ENCODE measurements around the gene CPNE5.

The CPNE5 gene

GRCh38 chr6:36738108-36738507 lies 101.1 kb downstream of the CPNE5 start:
- ChIA-PET POLR2A (no interaction called here), CTCF (no interaction called here)
- DNase-seq (ENCODE audit: extremely low spot score), result no peak
- no peak for TF ChIP-seq FOXA1 (IDR thresholded peaks at IDR 0.05)

GRCh38 chr6:36737043-36737785 lies 102.0 kb downstream of the CPNE5 start:
- ChIA-PET POLR2A (no interaction called here), CTCF (no interaction called here)
- no peak for TF ChIP-seq LEF1 (IDR thresholded peaks at IDR 0.05; ENCODE audit: borderline replicate concordance)
- no peak for TF ChIP-seq FOXA1 (IDR thresholded peaks at IDR 0.05)
- no peak for TF ChIP-seq L3MBTL2 (conservative IDR thresholded peaks at IDR 0.05)
- TF ChIP-seq ARNT (IDR thresholded peaks at IDR 0.05), result no peak
- no peak for TF ChIP-seq FOXM1 (IDR thresholded peaks at IDR 0.05; ENCODE audit: borderline replicate concordance)
- TF ChIP-seq SP1 (IDR thresholded peaks at IDR 0.05), result no peak
- no peak for TF ChIP-seq ZNF384 (IDR thresholded peaks at IDR 0.05)
- no peak for TF ChIP-seq NFRKB (IDR thresholded peaks at IDR 0.05)
- TF ChIP-seq CTBP1 (IDR thresholded peaks at IDR 0.05; ENCODE audit: borderline replicate concordance), result no peak
- no peak for TF ChIP-seq ELF4 (IDR thresholded peaks at IDR 0.05)
- no peak for TF ChIP-seq TARDBP (IDR thresholded peaks at IDR 0.05)
- TF ChIP-seq FOXK2 (IDR thresholded peaks at IDR 0.05), result no peak
- no peak for TF ChIP-seq BHLHE40 (IDR thresholded peaks at IDR 0.05; ENCODE audit: borderline replicate concordance)
- no peak for TF ChIP-seq SUZ12 (IDR thresholded peaks at IDR 0.05)
- TF ChIP-seq PKNOX1 (IDR thresholded peaks at IDR 0.05), result no peak
- DNase-seq (ENCODE audit: extremely low spot score), result no peak

- no peak for DNase-seq (ENCODE audit: extremely low spot score)
- CTCF ChIA-PET, result no interaction called here
- TF ChIP-seq BHLHE40 (IDR thresholded peaks at IDR 0.05; ENCODE audit: borderline replicate concordance) (no peak), CTBP1 (IDR thresholded peaks at IDR 0.05; ENCODE audit: borderline replicate concordance) (no peak), TARDBP (IDR thresholded peaks at IDR 0.05) (no peak), PKNOX1 (IDR thresholded peaks at IDR 0.05) (no peak), HDGF (IDR thresholded peaks at IDR 0.05; ENCODE audit: borderline replicate concordance) (no peak), NFRKB (IDR thresholded peaks at IDR 0.05) (no peak), LEF1 (IDR thresholded peaks at IDR 0.05; ENCODE audit: borderline replicate concordance) (no peak), ELF4 (IDR thresholded peaks at IDR 0.05) (no peak), L3MBTL2 (conservative IDR thresholded peaks at IDR 0.05) (no peak), FOXM1 (IDR thresholded peaks at IDR 0.05; ENCODE audit: borderline replicate concordance) (no peak), SP1 (IDR thresholded peaks at IDR 0.05) (no peak), ZNF384 (IDR thresholded peaks at IDR 0.05) (no peak), FOXK2 (IDR thresholded peaks at IDR 0.05) (no peak), FOXA1 (IDR thresholded peaks at IDR 0.05) (no peak), ARNT (IDR thresholded peaks at IDR 0.05) (no peak), SUZ12 (IDR thresholded peaks at IDR 0.05) (no peak)
- POLR2A ChIA-PET, result no interaction called here
Observed at GRCh38 chr6:36735110-36736071, 103.9 kb downstream of the CPNE5 start.

- ChIA-PET CTCF (no interaction called here), POLR2A (no interaction called here)
- no peak for DNase-seq (ENCODE audit: extremely low spot score)
- TF ChIP-seq FOXK2 (IDR thresholded peaks at IDR 0.05) (no peak), L3MBTL2 (conservative IDR thresholded peaks at IDR 0.05) (no peak), ELF4 (IDR thresholded peaks at IDR 0.05) (no peak), LEF1 (IDR thresholded peaks at IDR 0.05; ENCODE audit: borderline replicate concordance) (no peak), TARDBP (IDR thresholded peaks at IDR 0.05) (no peak), CTBP1 (IDR thresholded peaks at IDR 0.05; ENCODE audit: borderline replicate concordance) (no peak), FOXM1 (IDR thresholded peaks at IDR 0.05; ENCODE audit: borderline replicate concordance) (no peak), FOXA1 (IDR thresholded peaks at IDR 0.05) (no peak), BHLHE40 (IDR thresholded peaks at IDR 0.05; ENCODE audit: borderline replicate concordance) (no peak), SP1 (IDR thresholded peaks at IDR 0.05) (no peak), ZNF384 (IDR thresholded peaks at IDR 0.05) (no peak), SUZ12 (IDR thresholded peaks at IDR 0.05) (no peak), ARNT (IDR thresholded peaks at IDR 0.05) (no peak)
Observed at GRCh38 chr6:36734486-36735060, 104.7 kb downstream of the CPNE5 start.

- ChIA-PET POLR2A (no interaction called here), CTCF (no interaction called here)
- no peak for DNase-seq (ENCODE audit: extremely low spot score)
- no peak for TF ChIP-seq HDGF (IDR thresholded peaks at IDR 0.05; ENCODE audit: borderline replicate concordance)
- TF ChIP-seq ZNF384 (IDR thresholded peaks at IDR 0.05), result no peak
- TF ChIP-seq ARNT (IDR thresholded peaks at IDR 0.05), result no peak
- no peak for TF ChIP-seq FOXA1 (IDR thresholded peaks at IDR 0.05)
Observed at GRCh38 chr6:36733300-36733699, 105.9 kb downstream of the CPNE5 start.

GRCh38 chr6:36731622-36732310 lies 107.5 kb downstream of the CPNE5 start:
- no peak for DNase-seq (ENCODE audit: extremely low spot score)
- ChIA-PET CTCF (interaction anchor here (0.6 kb wide), 1 partner anchor 330 kb away, joined by 3 read pairs; no protein-coding TSS in a partner anchor), POLR2A (no interaction called here)
- no peak for TF ChIP-seq LEF1 (IDR thresholded peaks at IDR 0.05; ENCODE audit: borderline replicate concordance)
- TF ChIP-seq ARNT (IDR thresholded peaks at IDR 0.05), result no peak
- TF ChIP-seq NFRKB (IDR thresholded peaks at IDR 0.05), result no peak
- no peak for TF ChIP-seq HDGF (IDR thresholded peaks at IDR 0.05; ENCODE audit: borderline replicate concordance)
- no peak for TF ChIP-seq FOXK2 (IDR thresholded peaks at IDR 0.05)
- no peak for TF ChIP-seq PKNOX1 (IDR thresholded peaks at IDR 0.05)
- no peak for TF ChIP-seq BHLHE40 (IDR thresholded peaks at IDR 0.05; ENCODE audit: borderline replicate concordance)
- TF ChIP-seq FOXM1 (IDR thresholded peaks at IDR 0.05; ENCODE audit: borderline replicate concordance), result no peak
- TF ChIP-seq SUZ12 (IDR thresholded peaks at IDR 0.05), result no peak
- TF ChIP-seq SP1 (IDR thresholded peaks at IDR 0.05), result no peak
- no peak for TF ChIP-seq L3MBTL2 (conservative IDR thresholded peaks at IDR 0.05)
- TF ChIP-seq ELF4 (IDR thresholded peaks at IDR 0.05), result no peak
- TF ChIP-seq FOXA1 (IDR thresholded peaks at IDR 0.05), result no peak
- no peak for TF ChIP-seq CTBP1 (IDR thresholded peaks at IDR 0.05; ENCODE audit: borderline replicate concordance)
- no peak for TF ChIP-seq ZNF384 (IDR thresholded peaks at IDR 0.05)
- TF ChIP-seq TARDBP (IDR thresholded peaks at IDR 0.05), result no peak
